GM21619 (cell line): Measurements from ENCODE around the gene ESAM.
"Not testable (repeated sequence)": the region's sequence is repeated elsewhere in the genome, so short reads cannot be mapped to it uniquely, and the experiment has no call there.

ENCODE experiments used
- ATAC-seq: cut with Tn5 transposase; IDR thresholded peaks from one replicate; pipeline ENCODE4 v1.9.1; 2021; ENCODE audit not compliant: unreplicated experiment

The ESAM gene

GRCh38 chr11:124776865-124777645, 15.0 kb upstream of the ESAM start:
- no peak for ATAC-seq

DNA sequence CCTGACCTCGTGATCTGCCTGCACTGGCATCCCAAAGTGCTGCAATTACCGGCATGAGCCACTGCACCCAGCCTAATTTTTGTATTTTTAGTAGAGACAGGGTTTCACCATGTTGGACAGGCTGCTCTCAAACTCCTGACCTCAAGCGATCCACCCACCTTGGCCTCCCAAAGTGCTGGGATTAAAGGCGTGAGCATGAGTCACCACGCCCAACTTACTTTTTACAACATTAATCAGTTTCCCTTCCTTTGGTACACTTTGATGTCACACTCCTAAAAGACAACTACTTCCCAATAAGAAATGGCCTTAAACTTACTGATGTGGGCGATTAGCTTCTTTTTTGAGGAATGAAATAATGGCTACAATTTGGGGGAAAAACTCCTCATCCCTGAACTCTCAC, 8.9 kb upstream of the ESAM start:
- ATAC-seq, result not testable (repeated sequence)

- ATAC-seq, result no peak
Measured at GRCh38 chr11:124769806-124770774, 8.0 kb upstream of the ESAM start.

DNA sequence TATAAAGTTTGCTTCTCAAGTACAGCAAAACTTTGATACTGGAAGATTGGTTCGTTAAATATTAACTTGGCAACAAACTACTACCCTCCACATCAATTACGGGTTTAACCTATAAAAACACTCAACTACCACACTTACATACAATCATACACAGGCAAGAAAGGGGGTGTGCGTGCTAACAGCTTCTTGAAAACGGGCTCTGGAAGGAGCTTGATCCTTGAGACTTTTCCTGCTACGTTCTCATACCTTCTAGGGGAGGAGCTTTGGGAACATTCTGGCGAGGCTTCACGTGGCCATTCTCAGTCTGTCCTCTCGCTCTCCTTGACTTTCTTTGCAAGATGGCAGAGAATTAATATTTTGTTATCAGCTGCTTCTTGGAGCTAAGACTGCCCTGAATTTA, 6.8 kb upstream of the ESAM start:
- ATAC-seq, result no peak

DNA sequence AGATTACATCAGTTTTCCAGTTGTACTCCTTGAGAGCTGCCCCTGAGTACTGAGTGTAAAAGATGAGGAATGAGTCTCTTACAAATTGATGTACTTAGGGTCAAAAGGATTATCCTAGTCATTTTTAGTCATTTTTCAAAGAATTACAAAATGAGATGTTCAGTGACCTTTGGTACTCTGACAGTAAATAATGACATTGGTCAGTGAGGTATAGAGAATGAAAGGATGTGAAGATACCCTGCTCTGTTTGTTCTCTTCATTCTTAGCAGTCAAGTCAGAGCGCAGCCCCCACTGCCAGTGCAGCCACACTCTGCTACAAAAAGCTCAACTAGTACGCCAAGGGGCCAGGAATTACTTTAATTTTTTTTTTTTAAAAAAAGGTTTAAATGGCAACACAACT, 4.1 kb upstream of the ESAM start:
- no peak for ATAC-seq

GRCh38 chr11:124763156-124763947, 1.3 kb upstream of the ESAM start:
- ATAC-seq, result peak; percentile 21

DNA sequence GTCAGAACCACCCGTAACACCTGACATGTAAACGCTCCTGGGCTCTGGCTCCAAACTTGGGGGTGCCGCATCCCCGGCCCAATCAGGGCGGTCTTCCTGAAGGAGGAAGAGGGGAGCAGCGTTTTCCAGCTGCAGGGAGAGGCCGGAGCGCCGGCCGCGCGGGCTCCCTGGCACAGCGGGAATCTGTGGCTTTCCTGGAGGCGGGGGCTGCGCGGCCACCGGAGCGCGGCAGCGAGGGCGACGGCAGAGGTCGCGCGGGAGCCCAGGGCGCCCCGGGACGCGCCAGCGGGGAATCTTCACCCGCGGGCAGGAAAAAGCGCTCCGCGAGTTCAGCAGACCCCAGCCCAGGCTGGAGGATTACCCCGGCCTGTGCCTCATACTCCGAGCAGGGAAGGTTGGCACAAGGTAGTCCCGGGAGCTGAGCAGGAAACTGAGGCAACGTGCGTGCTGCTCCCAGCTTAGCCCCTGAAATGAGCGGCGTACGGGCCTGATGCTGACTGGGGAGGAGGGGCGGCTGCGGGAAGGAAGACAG, 600 bp upstream of the ESAM start:
- peak; percentile 5 for ATAC-seq

GRCh38 chr11:124761301-124762104, 587 bp downstream of the ESAM start:
- ATAC-seq, result no peak

DNA sequence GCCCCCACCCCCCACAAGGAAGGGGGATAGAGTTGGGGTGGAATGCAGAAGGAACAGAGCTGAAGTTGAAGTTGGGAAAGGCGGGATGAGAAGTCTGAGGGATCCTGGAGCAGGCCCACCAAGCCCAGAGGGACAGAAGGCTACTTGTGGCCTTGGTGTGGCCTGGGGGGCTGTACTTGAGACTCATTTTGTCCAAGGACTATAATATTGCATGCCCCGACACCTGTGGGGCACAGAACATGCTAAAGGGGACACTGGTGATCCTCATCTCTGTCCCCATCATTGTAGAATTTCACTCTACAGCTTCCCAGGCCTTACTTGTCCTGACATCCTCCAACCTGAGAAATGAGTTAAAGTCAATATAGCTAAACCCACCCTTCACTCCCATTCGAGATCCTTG, 1.3 kb downstream of the ESAM start:
- ATAC-seq, result no peak

DNA sequence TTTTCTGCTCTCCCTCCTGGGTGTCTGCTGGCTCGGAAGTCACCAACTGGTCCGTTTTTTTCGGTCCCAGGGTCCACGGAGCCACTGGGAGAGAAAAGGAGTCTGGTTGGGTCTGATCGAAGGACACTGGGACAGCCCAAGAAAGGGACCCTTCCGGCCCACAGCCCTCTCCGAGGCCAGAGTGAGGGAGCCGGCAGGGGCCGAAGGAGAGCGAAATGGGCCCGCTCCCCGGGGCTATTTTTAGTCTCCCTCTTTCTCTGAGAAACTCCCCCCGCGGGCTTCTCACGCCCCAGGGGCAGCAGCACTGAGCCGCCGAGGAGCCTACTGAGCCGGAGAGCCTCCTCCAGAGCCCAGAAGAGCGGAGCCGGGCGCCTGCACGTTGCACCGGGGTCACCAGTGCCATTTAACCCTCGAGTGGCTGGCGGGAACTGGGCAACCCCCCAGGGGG, 1.9 kb downstream of the ESAM start:
- peak; percentile 23 for ATAC-seq

- no peak for ATAC-seq
Measured at GRCh38 chr11:124759266-124760204, 2.6 kb downstream of the ESAM start.

GRCh38 chr11:124758355-124759265, 3.5 kb downstream of the ESAM start:
- peak; percentile 43 for ATAC-seq

DNA sequence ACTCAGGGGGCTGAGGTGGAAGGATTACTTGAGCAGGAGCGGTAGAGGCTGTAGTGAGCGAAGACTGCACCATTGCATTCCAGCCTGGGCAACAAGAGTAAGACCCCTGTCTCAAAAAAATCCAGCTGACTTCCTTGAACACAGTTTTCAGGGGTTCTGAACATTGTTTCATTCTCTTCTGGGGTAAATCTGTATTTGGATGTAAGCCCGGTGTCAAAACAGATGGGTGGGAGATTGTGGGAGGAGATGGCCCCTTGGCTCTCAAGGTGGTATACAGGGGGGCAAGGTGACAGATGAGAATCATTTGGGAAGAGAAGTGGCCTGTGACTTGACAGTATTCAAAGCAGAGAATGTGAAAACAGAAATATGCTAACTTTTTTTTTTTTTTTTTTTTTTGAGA, 4.8 kb downstream of the ESAM start:
- no peak for ATAC-seq

GRCh38 chr11:124756753-124757227, 5.3 kb downstream of the ESAM start:
- ATAC-seq, result no peak

DNA sequence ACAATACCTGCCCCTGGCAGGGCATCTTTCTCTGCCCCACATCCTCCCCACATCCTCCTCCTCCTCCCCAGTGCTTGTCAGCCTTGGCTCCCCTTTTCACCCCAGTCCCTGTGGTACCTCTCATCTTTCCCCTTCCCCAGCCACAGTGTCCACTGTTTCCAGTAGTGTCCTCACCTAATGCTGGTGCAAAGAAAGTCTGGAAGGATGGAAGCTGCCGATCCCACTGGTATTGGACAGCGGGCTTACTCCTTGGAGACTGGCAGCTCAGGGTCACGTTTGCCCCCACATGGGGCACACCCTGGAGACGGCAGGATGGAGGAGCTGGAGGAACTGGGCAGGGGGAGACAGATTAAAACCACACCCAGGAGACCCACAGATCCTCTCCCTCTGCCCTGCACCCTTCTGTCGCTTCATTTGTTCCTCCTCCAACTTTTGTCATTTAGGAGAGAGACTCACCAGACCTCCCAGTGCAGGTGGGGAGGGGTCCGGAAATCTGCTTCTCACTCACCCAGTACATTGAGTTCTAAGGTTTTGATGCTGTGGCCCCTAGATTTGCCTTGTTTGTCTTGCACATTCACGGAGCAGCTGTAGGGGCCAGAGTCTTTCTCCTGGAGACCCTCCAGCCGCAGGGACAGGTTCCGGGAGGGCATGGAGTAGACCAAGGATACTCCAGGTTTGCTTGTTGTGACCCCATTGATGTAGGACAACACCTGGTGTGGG, 5.9 kb downstream of the ESAM start:
- ATAC-seq, result no peak

GRCh38 chr11:124754710-124755109, 7.4 kb downstream of the ESAM start:
- no peak for ATAC-seq

DNA sequence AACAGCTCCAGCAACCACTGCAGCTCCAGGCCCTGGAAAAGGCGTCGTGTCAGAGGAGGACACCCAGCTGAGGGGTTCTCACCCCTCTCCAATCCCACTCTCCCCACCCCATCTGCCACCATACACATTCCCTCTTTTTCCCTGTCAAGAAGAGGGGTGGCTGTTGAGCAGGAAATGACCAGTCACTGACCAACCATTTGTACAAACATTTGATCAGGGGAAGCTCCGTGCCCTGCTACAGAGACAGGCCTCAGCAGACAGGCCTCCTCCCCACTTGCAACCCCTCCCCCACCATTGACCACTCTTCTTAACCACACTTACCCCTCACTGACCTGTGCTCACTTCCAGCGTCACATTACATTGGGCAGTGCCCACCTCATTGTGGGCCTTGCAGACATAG, 7.8 kb downstream of the ESAM start:
- ATAC-seq, result no peak
